Mucosa of rectum (tissue), 2 donors: ENCODE data around the gene ANP32E.
"Not testable (repeated sequence)": the region's sequence is repeated elsewhere in the genome, so short reads cannot be mapped to it uniquely, and the experiment has no call there.

Source experiments
- H3K27ac ChIP-seq, 2 donors: one replicate each; pipeline ENCODE4 v1.7.0; 2013; ENCODE audit warnings: inconsistent platforms in 2 of 2, low read depth in 2 of 2, low read length in 2 of 2
- H3K27me3 ChIP-seq, 2 donors: one replicate each; pipeline ENCODE4 v1.7.0; 2013; ENCODE audit warnings: low read length in 2 of 2; ENCODE audit not compliant: control insufficient read depth in 2 of 2, insufficient read depth in 2 of 2
- H3K36me3 ChIP-seq, 2 donors: one replicate each; pipeline ENCODE4 v1.7.0; 2013; ENCODE audit warnings: low read length in 2 of 2; ENCODE audit not compliant: control insufficient read depth in 2 of 2, insufficient read depth in 2 of 2
- H3K4me1 ChIP-seq, 2 donors: one replicate each; pipeline ENCODE4 v1.7.0; 2013; ENCODE audit warnings: low read length in 2 of 2, mild to moderate bottlenecking in 1 of 2; ENCODE audit not compliant: control insufficient read depth in 2 of 2, insufficient read depth in 2 of 2
- H3K4me3 ChIP-seq, 2 donors: one replicate each; pipeline ENCODE4 v1.7.0; 2013; ENCODE audit warnings: low read length in 2 of 2
- H3K9ac ChIP-seq, 2 donors: one replicate each; pipeline ENCODE4 v1.7.0; 2013; ENCODE audit warnings: low read length in 2 of 2, low read depth in 1 of 2, mild to moderate bottlenecking in 1 of 2
- H3K9me3 ChIP-seq, 2 donors: one replicate each; pipeline ENCODE4 v1.7.0; 2013; ENCODE audit warnings: low read length in 2 of 2; ENCODE audit not compliant: control insufficient read depth in 2 of 2
- donor health status: healthy.
- donor health status: Normal muscosa, but diverticular disease.

The ANP32E gene

DNA sequence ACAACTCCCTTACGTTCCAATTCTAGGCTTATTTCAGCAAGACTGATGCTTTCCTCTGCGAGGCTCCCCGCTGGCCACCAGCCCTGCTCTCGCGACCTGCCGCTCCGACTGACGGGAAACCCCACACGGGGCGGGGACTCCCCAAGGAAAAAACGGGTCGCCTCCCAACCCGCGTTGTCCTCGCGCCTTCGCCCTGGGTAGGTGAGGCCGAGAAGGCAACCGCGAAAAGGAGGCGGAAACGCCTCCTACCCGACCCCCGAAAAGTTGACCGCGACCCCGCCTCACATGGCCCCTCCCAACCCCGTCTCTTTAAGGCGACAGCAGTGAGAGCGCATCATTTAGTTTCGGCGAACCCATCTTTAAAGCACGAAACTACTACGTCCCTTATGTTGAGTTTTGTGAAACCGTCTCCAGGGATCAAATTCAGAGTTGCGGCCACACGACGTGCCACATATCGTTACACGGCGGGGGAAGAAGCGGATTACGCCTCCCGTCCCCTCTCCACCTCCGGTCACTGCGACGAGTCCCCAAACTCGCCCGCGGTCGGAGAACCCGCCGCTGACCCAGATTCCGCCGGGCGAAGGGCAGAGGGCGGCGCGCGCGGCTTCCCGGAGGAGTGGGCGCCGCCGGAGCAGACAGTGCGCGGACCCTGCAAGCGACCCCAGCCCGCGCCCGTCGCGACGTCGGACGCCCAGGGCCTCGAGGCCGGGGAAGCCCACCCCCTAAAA is 1.2 kb downstream of the ANP32E start:
- peak overlapping the region; percentile 81 to 92 for H3K9ac ChIP-seq
- H3K36me3 ChIP-seq, result no peaks in the 10 kb centered on the region
- H3K27me3 ChIP-seq, result no peaks in the 10 kb centered on the region
- H3K4me3 ChIP-seq, result peak overlapping the region; percentile 83 to 95
- peak overlapping the region; percentile 91 to 94 for H3K27ac ChIP-seq
- H3K4me1 ChIP-seq, result peaks cover 10 to 17% of the 10 kb centered on the region in 2 donors
- H3K9me3 ChIP-seq, result no peaks in the 10 kb centered on the region

GRCh38 chr1:150234309-150234565 is 1.7 kb downstream of the ANP32E start:
- H3K9me3 ChIP-seq, result no peaks in the 10 kb centered on the region
- H3K9ac ChIP-seq, result peak overlapping the region; percentile 81 to 92
- peaks cover 10 to 17% of the 10 kb centered on the region in 2 donors for H3K4me1 ChIP-seq
- H3K4me3 ChIP-seq, result peak overlapping the region; percentile 83 to 95
- no peaks in the 10 kb centered on the region for H3K36me3 ChIP-seq
- peak overlapping the region; percentile 91 to 94 for H3K27ac ChIP-seq
- no peaks in the 10 kb centered on the region for H3K27me3 ChIP-seq

GRCh38 chr1:150233359-150234308 is 2.3 kb downstream of the ANP32E start:
- peaks cover 0 to 2% of the 10 kb centered on the region in 2 donors for H3K36me3 ChIP-seq
- peak overlapping the region; percentile 81 to 92 for H3K9ac ChIP-seq
- H3K4me1 ChIP-seq, result peaks cover 10 to 17% of the 10 kb centered on the region in 2 donors
- peak overlapping the region; percentile 83 to 95 for H3K4me3 ChIP-seq
- no peaks in the 10 kb centered on the region for H3K27me3 ChIP-seq
- peak overlapping the region; percentile 91 to 94 for H3K27ac ChIP-seq
- H3K9me3 ChIP-seq, result no peaks in the 10 kb centered on the region

DNA sequence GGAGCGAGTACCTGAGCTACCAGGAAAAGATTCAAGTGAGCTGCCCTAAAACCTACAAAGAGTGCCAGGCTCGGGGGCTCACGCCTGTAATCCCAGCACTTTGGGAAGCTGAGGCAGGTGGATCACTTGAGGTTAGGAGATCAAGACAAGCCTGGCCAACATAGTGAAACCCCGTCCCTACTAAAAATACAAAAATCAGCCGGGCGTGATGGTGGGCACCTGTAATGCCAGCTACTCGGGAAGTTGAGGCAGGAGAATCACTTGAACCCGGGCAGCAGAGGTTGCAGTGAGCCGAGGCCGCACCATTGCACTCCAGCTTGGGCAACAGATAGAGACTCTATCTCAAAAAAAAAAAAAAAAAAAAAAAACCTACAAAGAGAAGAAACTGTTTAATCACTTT is 3.0 kb downstream of the ANP32E start:
- H3K4me3 ChIP-seq, H3K9me3 ChIP-seq, H3K9ac ChIP-seq, H3K27me3 ChIP-seq, H3K36me3 ChIP-seq: not testable (repeated sequence)
- Histone ChIP-seq H3K4me1 (peaks cover 10 to 17% of the 10 kb centered on the region in 2 donors), H3K27ac (peak overlapping the region in 1 of 2 donors; percentile 94)

DNA sequence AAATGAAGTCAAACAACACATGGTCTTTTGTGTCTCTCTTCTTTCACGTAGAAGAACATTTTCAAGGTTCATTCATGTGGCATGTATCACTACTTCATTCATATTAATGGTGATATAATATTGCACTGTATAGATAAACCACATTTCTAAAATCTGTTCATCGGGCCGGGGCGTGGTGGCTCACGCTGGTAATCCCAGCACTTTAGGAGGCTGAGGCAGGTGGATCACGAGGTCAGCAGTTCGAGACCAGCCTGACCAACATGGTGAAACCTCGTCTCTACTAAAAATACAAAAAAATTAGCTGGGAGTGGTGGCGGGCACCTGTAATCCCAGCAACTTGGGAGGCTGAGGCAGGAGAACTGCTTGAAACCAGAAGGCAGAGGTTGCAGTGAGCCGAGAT is 7.7 kb downstream of the ANP32E start:
- not testable (repeated sequence) for H3K27ac ChIP-seq

GRCh38 chr1:150227228-150227627 is 8.7 kb downstream of the ANP32E start:
- Histone ChIP-seq H3K27me3 (no peaks in the 10 kb centered on the region), H3K36me3 (peaks cover 5 to 10% of the 10 kb centered on the region in 2 donors), H3K27ac (no peak overlapping the region), H3K9ac (no peak overlapping the region), H3K4me1 (no peaks in the 10 kb centered on the region), H3K9me3 (no peaks in the 10 kb centered on the region), H3K4me3 (no peak overlapping the region)

More for the DNA sequence above, 7.7 kb downstream of the ANP32E start:
- peaks cover 5 to 10% of the 10 kb centered on the region in 2 donors for H3K36me3 ChIP-seq
- not testable (repeated sequence) for H3K9me3 ChIP-seq, H3K4me3 ChIP-seq, H3K9ac ChIP-seq, H3K27me3 ChIP-seq, H3K4me1 ChIP-seq

- H3K9ac ChIP-seq, result no peak overlapping the region
- peaks cover 5 to 10% of the 10 kb centered on the region in 2 donors for H3K36me3 ChIP-seq
- H3K27ac ChIP-seq, result no peak overlapping the region
- H3K27me3 ChIP-seq, result no peaks in the 10 kb centered on the region
- no peaks in the 10 kb centered on the region for H3K4me1 ChIP-seq
- H3K4me3 ChIP-seq, result no peak overlapping the region
- H3K9me3 ChIP-seq, result no peaks in the 10 kb centered on the region
Observed at GRCh38 chr1:150226486-150226885, 9.4 kb downstream of the ANP32E start.

DNA sequence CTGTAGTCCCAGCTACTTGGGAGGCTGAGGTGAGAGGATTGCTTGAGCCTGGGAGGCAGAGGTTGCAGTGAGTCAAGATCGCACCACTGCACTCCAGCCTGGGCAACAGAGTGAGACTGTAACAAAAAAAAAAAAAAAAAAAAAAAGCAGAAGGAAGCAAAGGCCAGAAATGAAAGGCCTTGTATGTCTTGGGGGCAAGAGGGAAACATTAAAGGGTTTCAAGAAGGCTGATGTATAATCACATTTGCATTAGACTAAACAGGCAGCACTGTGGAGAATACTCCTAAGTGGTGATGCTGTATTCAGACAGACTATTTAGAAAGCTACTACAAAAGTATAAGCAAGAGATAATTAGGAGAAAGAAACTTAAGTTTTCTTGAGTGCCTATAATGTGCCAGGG is 10.4 kb downstream of the ANP32E start:
- Histone ChIP-seq H3K9me3 (no peaks in the 10 kb centered on the region), H3K4me1 (no peaks in the 10 kb centered on the region), H3K36me3 (peaks cover 5 to 12% of the 10 kb centered on the region in 2 donors), H3K4me3 (no peak overlapping the region), H3K27ac (no peak overlapping the region), H3K27me3 (no peaks in the 10 kb centered on the region), H3K9ac (no peak overlapping the region)

DNA sequence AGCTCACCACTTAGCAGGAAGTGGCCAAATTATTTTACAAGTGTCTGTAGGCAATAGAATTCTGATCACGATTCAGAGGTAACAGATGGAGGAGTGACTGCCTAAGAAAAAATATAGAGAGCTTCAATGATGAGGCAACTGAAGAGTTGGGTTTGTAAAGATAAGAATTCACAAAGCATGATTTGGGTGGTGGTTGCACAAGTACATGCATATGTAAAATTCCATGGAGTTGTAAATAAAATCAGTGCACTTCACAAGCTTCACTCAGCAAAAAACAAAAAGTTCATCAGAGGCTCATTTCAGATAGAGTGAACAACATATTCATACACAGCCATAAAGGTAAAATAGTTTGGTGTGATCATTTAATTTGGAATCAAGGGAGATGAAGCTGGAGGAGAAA is 10.9 kb downstream of the ANP32E start:
- H3K36me3 ChIP-seq, result peaks cover 5 to 14% of the 10 kb centered on the region in 2 donors

GRCh38 chr1:150221552-150221951 is 14.4 kb downstream of the ANP32E start:
- H3K4me1 ChIP-seq, result no peaks in the 10 kb centered on the region
- no peak overlapping the region for H3K4me3 ChIP-seq
- peaks cover 1 to 12% of the 10 kb centered on the region in 2 donors for H3K36me3 ChIP-seq
- no peaks in the 10 kb centered on the region for H3K27me3 ChIP-seq
- H3K9ac ChIP-seq, result no peak overlapping the region
- H3K9me3 ChIP-seq, result no peaks in the 10 kb centered on the region
- no peak overlapping the region for H3K27ac ChIP-seq

More for the DNA sequence above, 10.9 kb downstream of the ANP32E start:
- Histone ChIP-seq H3K27me3 (no peaks in the 10 kb centered on the region), H3K27ac (no peak overlapping the region), H3K9me3 (no peaks in the 10 kb centered on the region), H3K4me3 (no peak overlapping the region), H3K4me1 (no peaks in the 10 kb centered on the region), H3K9ac (no peak overlapping the region)
